Measurements from ENCODE around the gene LRRC66. TPM values are rescaled to one million over a fixed set of nuclear protein-coding genes. Genes with fewer than 3 reads are reported as not detected.

The LRRC66 gene
- total and polyA plus RNA-seq, 11 donors = 0.11 to 0.56 (median 0.27) TPM

- DNase-seq (peak; percentile 31 to 75 (median 51)), ATAC-seq (peak; percentile 62 to 75 (median 68))
- Histone ChIP-seq H3K36me3 (peaks cover 0 to 7% (median 0%) of the 10 kb centered on the region in 9 donors), H3K9me3 (no peaks in the 10 kb centered on the region), H3K4me1 (peaks cover 3 to 31% (median 20%) of the 10 kb centered on the region in 12 donors), H3K27ac (peak overlapping the region; percentile 62 to 92 (median 85)), H3K4me3 (peak overlapping the region; percentile 60 to 94 (median 78)), H3K27me3 (peaks cover 0 to 21% (median 0%) of the 10 kb centered on the region in 9 donors)
- no peak for TF ChIP-seq POLR2A (IDR thresholded peaks at IDR 0.05)
- TF ChIP-seq, protein P1, sequence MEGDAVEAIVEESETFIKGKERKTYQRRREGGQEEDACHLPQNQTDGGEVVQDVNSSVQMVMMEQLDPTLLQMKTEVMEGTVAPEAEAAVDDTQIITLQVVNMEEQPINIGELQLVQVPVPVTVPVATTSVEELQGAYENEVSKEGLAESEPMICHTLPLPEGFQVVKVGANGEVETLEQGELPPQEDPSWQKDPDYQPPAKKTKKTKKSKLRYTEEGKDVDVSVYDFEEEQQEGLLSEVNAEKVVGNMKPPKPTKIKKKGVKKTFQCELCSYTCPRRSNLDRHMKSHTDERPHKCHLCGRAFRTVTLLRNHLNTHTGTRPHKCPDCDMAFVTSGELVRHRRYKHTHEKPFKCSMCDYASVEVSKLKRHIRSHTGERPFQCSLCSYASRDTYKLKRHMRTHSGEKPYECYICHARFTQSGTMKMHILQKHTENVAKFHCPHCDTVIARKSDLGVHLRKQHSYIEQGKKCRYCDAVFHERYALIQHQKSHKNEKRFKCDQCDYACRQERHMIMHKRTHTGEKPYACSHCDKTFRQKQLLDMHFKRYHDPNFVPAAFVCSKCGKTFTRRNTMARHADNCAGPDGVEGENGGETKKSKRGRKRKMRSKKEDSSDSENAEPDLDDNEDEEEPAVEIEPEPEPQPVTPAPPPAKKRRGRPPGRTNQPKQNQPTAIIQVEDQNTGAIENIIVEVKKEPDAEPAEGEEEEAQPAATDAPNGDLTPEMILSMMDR (IDR thresholded peaks at IDR 0.05) = no peak
- 0 to 1% (median 0%) methylated on average over 16 to 25 of the region's 25 CpGs for WGBS, 4 donors
- intact Hi-C loops (cut with DNase I) = loop anchor here in 4 of 10 donors (2.0 to 10.0 kb wide), 3 partner anchors 17 to 1337 kb away; partner anchors contain the start of genes DCUN1D4 (in 4 of the 4) and FIP1L1 (in 1 of the 4)
Observed at GRCh38 chr4:52037689-52038102, 17.5 kb upstream of the LRRC66 start.

DNA sequence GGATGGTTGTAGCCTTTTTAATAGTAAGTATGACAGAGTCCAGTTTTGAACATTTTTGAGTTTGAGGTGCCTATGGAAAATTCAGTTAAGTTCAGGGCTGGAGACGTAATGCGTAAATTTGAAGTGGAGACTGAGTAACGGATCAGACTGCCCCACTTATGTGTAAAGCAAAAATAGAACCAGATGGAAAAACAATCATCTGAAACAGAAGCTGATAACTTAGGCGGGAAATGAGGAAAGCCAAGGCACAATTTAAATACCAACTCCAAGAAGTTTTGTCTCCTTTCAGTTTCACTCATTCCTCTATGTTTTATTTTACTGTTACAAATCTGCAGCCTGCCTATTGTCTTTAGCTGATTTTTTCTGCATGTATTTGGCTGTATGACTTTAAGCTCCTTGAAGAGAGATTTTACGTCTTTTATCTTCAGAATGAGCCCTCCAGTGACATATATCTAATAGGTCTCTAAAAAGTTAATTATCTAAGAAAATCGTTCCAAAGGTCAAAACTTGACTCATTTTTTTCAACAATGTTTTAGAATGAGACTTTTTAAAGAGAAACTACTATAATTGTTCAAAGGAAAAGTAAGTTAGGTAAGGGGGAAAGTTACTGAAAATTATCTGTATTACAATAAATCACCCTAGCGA lies 16.8 kb upstream of the LRRC66 start:
- TF ChIP-seq, protein P1 (IDR thresholded peaks at IDR 0.05) = no peak
- TF ChIP-seq POLR2A (IDR thresholded peaks at IDR 0.05) = no peak
- H3K9me3 ChIP-seq = no peaks in the 10 kb centered on the region
- peak overlapping the region; percentile 60 to 94 (median 78) for H3K4me3 ChIP-seq
- peak overlapping the region in 11 of 12 donors; percentile 78 to 92 (median 85) for H3K27ac ChIP-seq
- peaks cover 3 to 31% (median 20%) of the 10 kb centered on the region in 12 donors for H3K4me1 ChIP-seq
- intact Hi-C loops (cut with DNase I) = loop anchor here in 4 of 10 donors (5.0 to 10.0 kb wide), 2 partner anchors 195 to 1338 kb away; partner anchors contain the start of genes DCUN1D4 (in 4 of the 4) and FIP1L1 (in 1 of the 4)
- peak; percentile 7 to 62 (median 46) for ATAC-seq
- H3K27me3 ChIP-seq = peaks cover 0 to 20% (median 0%) of the 10 kb centered on the region in 9 donors
- 7 to 16% (median 9%) methylated on average over 7 of the region's 7 CpGs for WGBS, 4 donors
- H3K36me3 ChIP-seq = peaks cover 0 to 14% (median 2%) of the 10 kb centered on the region in 9 donors
- no peak for DNase-seq

DNA sequence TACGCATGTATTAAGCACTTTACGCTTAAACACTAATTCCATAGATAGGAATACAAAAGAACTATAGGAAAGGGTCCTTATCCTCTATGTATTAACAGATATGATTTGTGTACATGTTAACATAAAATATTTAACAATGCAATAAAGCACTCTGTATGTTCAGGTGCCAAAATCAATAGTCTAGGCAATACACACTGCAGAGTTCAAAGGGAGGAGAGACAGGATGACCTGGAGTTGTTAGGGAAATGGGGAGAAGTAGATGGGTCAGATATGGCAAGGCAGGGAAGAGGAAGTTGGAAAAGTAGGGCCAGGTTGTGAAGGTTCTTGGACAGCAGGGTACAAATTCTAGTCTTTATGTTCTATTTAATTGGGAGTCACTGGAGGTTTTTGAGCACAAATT lies 15.0 kb upstream of the LRRC66 start:
- Histone ChIP-seq H3K9me3 (no peaks in the 10 kb centered on the region), H3K27me3 (peaks cover 0 to 20% (median 0%) of the 10 kb centered on the region in 9 donors), H3K4me3 (no peak overlapping the region), H3K36me3 (peaks cover 0 to 31% (median 12%) of the 10 kb centered on the region in 9 donors), H3K4me1 (peaks cover 3 to 31% (median 20%) of the 10 kb centered on the region in 12 donors), H3K27ac (no peak overlapping the region)
- 96 to 98% (median 97%) methylated on average over 2 of the region's 2 CpGs for WGBS, 4 donors
- no peak for TF ChIP-seq POLR2A (IDR thresholded peaks at IDR 0.05)
- TF ChIP-seq, protein P1 (IDR thresholded peaks at IDR 0.05) = no peak
- intact Hi-C loops (cut with DNase I) = loop anchor here in 4 of 10 donors (5.0 to 10.0 kb wide), 2 partner anchors 193 to 1340 kb away; partner anchors contain the start of genes DCUN1D4 (in 4 of the 4) and FIP1L1 (in 1 of the 4)
- DNase-seq (no peak), ATAC-seq (no peak)

- DNase-seq (no peak), ATAC-seq (no peak)
- Histone ChIP-seq H3K27ac (no peak overlapping the region), H3K9me3 (no peaks in the 10 kb centered on the region), H3K27me3 (no peaks in the 10 kb centered on the region), H3K4me3 (no peak overlapping the region), H3K4me1 (peaks cover 0 to 25% (median 14%) of the 10 kb centered on the region in 12 donors), H3K36me3 (peaks cover 0 to 63% (median 38%) of the 10 kb centered on the region in 9 donors)
- 85 to 94% (median 88%) methylated on average over 1 of the region's 1 CpG for WGBS, 4 donors
- no peak for TF ChIP-seq POLR2A (IDR thresholded peaks at IDR 0.05)
- TF ChIP-seq, protein P1 (IDR thresholded peaks at IDR 0.05) = no peak
- intact Hi-C loops (cut with DNase I) = loop anchor here in 1 of 10 donors (10.0 kb wide), 1 partner anchor 1343 kb away; the partner anchor contains the start of gene FIP1L1
Observed at GRCh38 chr4:52032005-52032404, 11.8 kb upstream of the LRRC66 start.

Measured in heart left ventricle (tissue), 16 donors.